ENCODE measurements around the gene CAPZA3.

The CAPZA3 gene

GRCh38 chr12:18703911-18704310 is 34.0 kb upstream of the CAPZA3 start:
- DNase-seq (ENCODE audit: low spot score): no peak
- TF ChIP-seq, protein P1, sequence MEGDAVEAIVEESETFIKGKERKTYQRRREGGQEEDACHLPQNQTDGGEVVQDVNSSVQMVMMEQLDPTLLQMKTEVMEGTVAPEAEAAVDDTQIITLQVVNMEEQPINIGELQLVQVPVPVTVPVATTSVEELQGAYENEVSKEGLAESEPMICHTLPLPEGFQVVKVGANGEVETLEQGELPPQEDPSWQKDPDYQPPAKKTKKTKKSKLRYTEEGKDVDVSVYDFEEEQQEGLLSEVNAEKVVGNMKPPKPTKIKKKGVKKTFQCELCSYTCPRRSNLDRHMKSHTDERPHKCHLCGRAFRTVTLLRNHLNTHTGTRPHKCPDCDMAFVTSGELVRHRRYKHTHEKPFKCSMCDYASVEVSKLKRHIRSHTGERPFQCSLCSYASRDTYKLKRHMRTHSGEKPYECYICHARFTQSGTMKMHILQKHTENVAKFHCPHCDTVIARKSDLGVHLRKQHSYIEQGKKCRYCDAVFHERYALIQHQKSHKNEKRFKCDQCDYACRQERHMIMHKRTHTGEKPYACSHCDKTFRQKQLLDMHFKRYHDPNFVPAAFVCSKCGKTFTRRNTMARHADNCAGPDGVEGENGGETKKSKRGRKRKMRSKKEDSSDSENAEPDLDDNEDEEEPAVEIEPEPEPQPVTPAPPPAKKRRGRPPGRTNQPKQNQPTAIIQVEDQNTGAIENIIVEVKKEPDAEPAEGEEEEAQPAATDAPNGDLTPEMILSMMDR (IDR thresholded peaks at IDR 0.05; ENCODE audit: extremely low read depth, insufficient read depth, missing control alignments): no peak
- in situ Hi-C loops (cut with MboI; ENCODE audit: low pct_unique_long_range_greater_than_20kb, low sequenced_read_pairs, unreplicated experiment): no loop called here

DNA sequence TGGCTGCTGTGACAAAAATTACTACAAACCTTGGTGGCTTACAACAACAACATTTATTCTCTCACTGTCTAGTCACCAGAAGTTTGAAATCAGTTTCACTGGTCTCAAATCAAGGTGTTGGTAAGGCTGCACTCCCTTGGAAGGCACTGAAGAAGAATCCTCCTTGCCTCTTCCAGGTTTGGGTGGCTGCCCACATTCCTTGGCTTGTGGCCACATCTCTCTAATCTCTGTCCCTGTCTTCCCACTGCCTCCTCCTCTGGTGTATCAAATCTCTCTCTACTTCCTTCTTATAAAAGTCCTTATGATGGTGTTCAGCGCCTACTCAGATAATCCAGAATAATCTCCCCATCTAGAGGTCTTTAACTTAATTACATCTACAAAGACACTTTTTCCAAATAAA is 31.1 kb upstream of the CAPZA3 start:
- in situ Hi-C loops (cut with MboI; ENCODE audit: low pct_unique_long_range_greater_than_20kb, low sequenced_read_pairs, unreplicated experiment): no loop called here
- no peak for DNase-seq (ENCODE audit: low spot score)
- TF ChIP-seq, protein P1 (IDR thresholded peaks at IDR 0.05; ENCODE audit: extremely low read depth, insufficient read depth, missing control alignments): no peak

DNA sequence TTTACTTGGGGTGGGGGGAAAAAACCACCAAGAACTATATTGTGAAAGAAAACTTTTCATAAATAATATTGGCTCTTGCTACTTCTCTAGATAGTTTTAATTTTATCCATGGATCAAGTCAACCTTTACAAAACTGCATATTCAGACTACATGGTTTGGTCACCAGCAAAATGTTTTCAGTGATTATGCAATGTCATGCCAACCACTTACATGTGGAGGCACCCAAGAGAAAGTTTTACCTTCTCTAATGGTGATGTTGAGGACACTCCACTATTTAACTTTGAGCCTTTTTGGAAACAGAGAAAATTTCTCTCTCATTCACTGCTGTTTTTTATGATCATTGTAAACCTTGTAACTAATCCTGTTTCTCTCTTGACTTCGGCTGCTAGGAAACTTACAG is 21.7 kb upstream of the CAPZA3 start:
- TF ChIP-seq, protein P1 (IDR thresholded peaks at IDR 0.05; ENCODE audit: extremely low read depth, insufficient read depth, missing control alignments): no peak
- DNase-seq (ENCODE audit: low spot score): no peak
- in situ Hi-C loops (cut with MboI; ENCODE audit: low pct_unique_long_range_greater_than_20kb, low sequenced_read_pairs, unreplicated experiment): no loop called here

- TF ChIP-seq, protein P1 (IDR thresholded peaks at IDR 0.05; ENCODE audit: extremely low read depth, insufficient read depth, missing control alignments): no peak
- DNase-seq (ENCODE audit: low spot score): no peak
- in situ Hi-C loops (cut with MboI; ENCODE audit: low pct_unique_long_range_greater_than_20kb, low sequenced_read_pairs, unreplicated experiment): no loop called here
These were observed 19.5 kb upstream of the CAPZA3 start for GRCh38 chr12:18718462-18718861.

DNA sequence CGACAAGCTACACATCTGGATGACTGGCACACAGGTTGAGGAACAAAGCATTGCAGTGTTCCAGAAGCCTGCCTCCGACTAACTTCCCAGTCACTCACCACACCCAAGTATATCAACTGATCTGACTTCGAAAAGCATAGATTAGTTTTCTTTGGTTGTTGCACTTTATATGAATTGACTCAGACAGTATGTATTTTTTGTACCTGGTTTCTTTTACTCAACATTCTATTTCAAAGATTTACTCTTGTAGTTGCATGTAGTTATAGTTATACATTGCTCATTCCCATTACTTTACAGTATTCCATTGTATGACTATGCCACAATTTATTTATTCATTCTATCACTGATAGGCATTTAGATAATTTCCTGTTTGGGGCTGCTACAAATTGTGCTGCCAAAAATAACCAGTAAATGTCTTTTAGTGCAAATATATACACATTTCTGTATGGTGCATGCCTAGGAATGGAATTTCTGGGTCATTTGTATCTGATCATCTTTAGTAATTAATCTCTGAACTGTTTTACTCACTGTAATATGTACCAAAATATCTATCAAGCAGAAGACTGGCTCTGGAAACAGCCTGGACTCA is 17.9 kb upstream of the CAPZA3 start:
- TF ChIP-seq, protein P1 (IDR thresholded peaks at IDR 0.05; ENCODE audit: extremely low read depth, insufficient read depth, missing control alignments): no peak
- in situ Hi-C loops (cut with MboI; ENCODE audit: low pct_unique_long_range_greater_than_20kb, low sequenced_read_pairs, unreplicated experiment): no loop called here
- no peak for DNase-seq (ENCODE audit: low spot score)

- DNase-seq (ENCODE audit: low spot score): no peak
- in situ Hi-C loops (cut with MboI; ENCODE audit: low pct_unique_long_range_greater_than_20kb, low sequenced_read_pairs, unreplicated experiment): no loop called here
- TF ChIP-seq, protein P1 (IDR thresholded peaks at IDR 0.05; ENCODE audit: extremely low read depth, insufficient read depth, missing control alignments): no peak
These were observed 17.2 kb upstream of the CAPZA3 start for GRCh38 chr12:18720690-18721089.

DNA sequence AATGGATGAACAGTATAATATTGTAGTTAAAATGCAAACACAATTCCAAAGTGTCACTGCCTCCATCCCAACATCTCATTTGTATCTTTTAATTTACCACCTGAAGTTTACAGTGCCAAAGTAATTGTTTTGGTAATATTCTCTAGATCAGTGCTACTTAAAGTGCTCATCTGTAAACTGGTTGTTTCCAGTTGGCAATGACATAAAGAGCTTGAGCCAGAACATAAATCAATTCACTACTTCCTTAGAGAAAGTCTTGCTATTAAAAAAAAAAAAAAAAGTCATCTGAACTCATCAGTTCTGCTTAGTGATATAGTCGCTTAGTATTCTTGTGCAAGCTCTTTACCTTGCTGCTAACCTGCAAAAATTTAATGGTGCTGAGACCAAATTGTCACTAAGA is 16.5 kb upstream of the CAPZA3 start:
- no peak for DNase-seq (ENCODE audit: low spot score)
- in situ Hi-C loops (cut with MboI; ENCODE audit: low pct_unique_long_range_greater_than_20kb, low sequenced_read_pairs, unreplicated experiment): no loop called here
- TF ChIP-seq, protein P1 (IDR thresholded peaks at IDR 0.05; ENCODE audit: extremely low read depth, insufficient read depth, missing control alignments): no peak
